Cardiac fibroblast (primary cell): ENCODE data around the gene TUBA4B.
A peak's percentile ranks its signal among the peaks of the same experiment; 100 is the strongest.

Source experiments
- DNase-seq, 2 donors: peaks; one replicate each; pipeline versions ENCODE4 v3.0.0 to v3.0.0-alpha.2; 2010; ENCODE audit warnings: low read depth in 2 of 2
- H3K4me3 ChIP-seq, 2 donors: replicated peaks in 1 of 2; 1 replicate in 1 of 2; 2 replicates in 1 of 2; pipeline ENCODE4 v1.5.1; 2011; ENCODE audit warnings: low read depth in 2 of 2, low read length in 2 of 2, mild to moderate bottlenecking in 2 of 2, moderate library complexity in 1 of 2
- CTCF ChIP-seq: IDR thresholded peaks from one replicate; pipeline ENCODE4 v1.5.1; 2011; ENCODE audit warnings: low read depth, mild to moderate bottlenecking, low read length, inconsistent platforms

The TUBA4B gene

GRCh38 chr2:219249203-219249980 lies 3.7 kb upstream of the TUBA4B start:
- peak; percentile 89 to 96 for DNase-seq
- H3K4me3 ChIP-seq = no peak overlapping the region
- TF ChIP-seq CTCF = no peak

- H3K4me3 ChIP-seq = no peak overlapping the region
- no peak for TF ChIP-seq CTCF
- peak in 1 of 2 donors; percentile 19 for DNase-seq
Observed at GRCh38 chr2:219250049-219250781, 2.8 kb upstream of the TUBA4B start.

- peak in 1 of 2 donors; percentile 22 for DNase-seq
- H3K4me3 ChIP-seq = no peak overlapping the region
- TF ChIP-seq CTCF = no peak
Observed at GRCh38 chr2:219251656-219252055, 1.4 kb upstream of the TUBA4B start.

- DNase-seq = no peak
- no peak for TF ChIP-seq CTCF
- no peak overlapping the region for H3K4me3 ChIP-seq
Observed at GRCh38 chr2:219252084-219252483, 959 bp upstream of the TUBA4B start.

- peak overlapping the region; percentile 62 to 76 for H3K4me3 ChIP-seq
- no peak for DNase-seq
- no peak for TF ChIP-seq CTCF
Observed at GRCh38 chr2:219252570-219252899, 508 bp upstream of the TUBA4B start.

GRCh38 chr2:219253753-219254589 lies 928 bp downstream of the TUBA4B start, which contains the start of gene TUBA4A:
TUBA4A (minus strand) TSS chr2:219253918; CDS start chr2:219253858, 60 bp downstream.
- DNase-seq = peak; percentile 46 to 70
- TF ChIP-seq CTCF = no peak
- H3K4me3 ChIP-seq = peak within 1 kb of the TSS; percentile 62 to 76
